Ascending aorta (tissue), 2 donors: ENCODE data around the gene PODNL1. TPM values are rescaled to one million over a fixed set of nuclear protein-coding genes. Genes with fewer than 3 reads are reported as not detected.

Experiments used
- DNase-seq, 2 donors: peaks; one replicate each; pipeline ENCODE4 v3.0.0-alpha.2; 2019; ENCODE audit warnings: low spot score in 2 of 2
- H3K27ac ChIP-seq, 2 donors: fragments of 200-600 bp; sonication (generic); one replicate each; pipeline ENCODE4 v1.5.1; 2016 to 2017; ENCODE audit warnings: mild to moderate bottlenecking in 1 of 2
- H3K27me3 ChIP-seq: fragments of 200-600 bp; sonication (generic); one replicate; pipeline ENCODE4 v1.5.1; 2017
- H3K36me3 ChIP-seq, 2 donors: fragments of 200-600 bp; sonication (generic); one replicate each; pipeline ENCODE4 v1.5.1; 2016
- H3K4me1 ChIP-seq, 2 donors: fragments of 200-600 bp; sonication (generic); one replicate each; pipeline ENCODE4 v1.5.1; 2016 to 2017; ENCODE audit warnings: mild to moderate bottlenecking in 1 of 2
- H3K4me3 ChIP-seq, 2 donors: fragments of 200-600 bp; sonication (generic); one replicate each; pipeline ENCODE4 v1.5.1; 2016 to 2017; ENCODE audit warnings: mild to moderate bottlenecking in 1 of 2
- H3K9me3 ChIP-seq, 2 donors: fragments of 200-600 bp; sonication (generic); one replicate each; pipeline ENCODE4 v1.5.1; 2016
- intact Hi-C: fragments of 100-400 bp; cut with DNase I; formaldehyde crosslinking; loops from one replicate; pipeline ENCODE4 v1.15.1; 2023
- total RNA-seq: library from RNA; depleted of rRNA; stranded (reverse); fragments of >200 nt; gene quantifications from one replicate; pipeline ENCODE4 v1.1.0, GENCODE V29; 2016
- TF ChIP-seq, protein P1 (sequence below), 3 experiments: fragments of 200-600 bp in 2 of 3; fragments of 450-650 bp in 1 of 3; sonication (generic) in 2 of 3; IDR thresholded peaks; one replicate each; pipeline ENCODE4 v1.5.1; 2016 to 2019; ENCODE audit warnings: antibody characterized with exemption in 3 of 3, mild to moderate bottlenecking in 1 of 3, moderate library complexity in 1 of 3

The PODNL1 gene
- total RNA-seq, 1 donor from 2014 or later = 12.9 TPM

DNA sequence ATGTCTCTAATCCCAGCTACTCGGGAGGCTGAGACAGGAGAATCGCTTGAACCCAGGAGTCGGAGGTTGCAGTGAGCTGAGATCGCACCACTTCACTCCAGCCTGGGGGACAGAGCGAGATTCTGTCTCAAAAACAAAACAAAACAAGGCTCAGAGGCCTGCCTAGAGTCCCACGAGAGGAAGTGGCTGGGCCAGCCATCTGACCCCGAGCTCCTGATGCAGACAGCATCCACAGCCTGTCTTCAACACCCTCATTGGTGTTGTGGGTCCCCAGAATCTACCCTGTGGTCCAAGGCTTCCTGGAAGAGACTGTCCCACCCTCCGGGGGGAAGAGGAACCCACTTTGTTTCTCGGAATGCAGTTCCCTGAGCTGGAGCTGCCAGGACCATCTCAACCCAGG lies 43.2 kb upstream of the PODNL1 start:
- no peak overlapping the region for H3K4me3 ChIP-seq
- TF ChIP-seq, protein P1, sequence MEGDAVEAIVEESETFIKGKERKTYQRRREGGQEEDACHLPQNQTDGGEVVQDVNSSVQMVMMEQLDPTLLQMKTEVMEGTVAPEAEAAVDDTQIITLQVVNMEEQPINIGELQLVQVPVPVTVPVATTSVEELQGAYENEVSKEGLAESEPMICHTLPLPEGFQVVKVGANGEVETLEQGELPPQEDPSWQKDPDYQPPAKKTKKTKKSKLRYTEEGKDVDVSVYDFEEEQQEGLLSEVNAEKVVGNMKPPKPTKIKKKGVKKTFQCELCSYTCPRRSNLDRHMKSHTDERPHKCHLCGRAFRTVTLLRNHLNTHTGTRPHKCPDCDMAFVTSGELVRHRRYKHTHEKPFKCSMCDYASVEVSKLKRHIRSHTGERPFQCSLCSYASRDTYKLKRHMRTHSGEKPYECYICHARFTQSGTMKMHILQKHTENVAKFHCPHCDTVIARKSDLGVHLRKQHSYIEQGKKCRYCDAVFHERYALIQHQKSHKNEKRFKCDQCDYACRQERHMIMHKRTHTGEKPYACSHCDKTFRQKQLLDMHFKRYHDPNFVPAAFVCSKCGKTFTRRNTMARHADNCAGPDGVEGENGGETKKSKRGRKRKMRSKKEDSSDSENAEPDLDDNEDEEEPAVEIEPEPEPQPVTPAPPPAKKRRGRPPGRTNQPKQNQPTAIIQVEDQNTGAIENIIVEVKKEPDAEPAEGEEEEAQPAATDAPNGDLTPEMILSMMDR (IDR thresholded peaks at IDR 0.05) = no peak
- no peak overlapping the region for H3K27ac ChIP-seq
- peaks cover 6 to 20% of the 10 kb centered on the region in 2 donors for H3K4me1 ChIP-seq
- no peak for DNase-seq
- H3K27me3 ChIP-seq = no peaks in the 10 kb centered on the region
- intact Hi-C loops = no loop called here
- peaks cover 0 to 6% of the 10 kb centered on the region in 2 donors for H3K36me3 ChIP-seq
- H3K9me3 ChIP-seq = no peaks in the 10 kb centered on the region

DNA sequence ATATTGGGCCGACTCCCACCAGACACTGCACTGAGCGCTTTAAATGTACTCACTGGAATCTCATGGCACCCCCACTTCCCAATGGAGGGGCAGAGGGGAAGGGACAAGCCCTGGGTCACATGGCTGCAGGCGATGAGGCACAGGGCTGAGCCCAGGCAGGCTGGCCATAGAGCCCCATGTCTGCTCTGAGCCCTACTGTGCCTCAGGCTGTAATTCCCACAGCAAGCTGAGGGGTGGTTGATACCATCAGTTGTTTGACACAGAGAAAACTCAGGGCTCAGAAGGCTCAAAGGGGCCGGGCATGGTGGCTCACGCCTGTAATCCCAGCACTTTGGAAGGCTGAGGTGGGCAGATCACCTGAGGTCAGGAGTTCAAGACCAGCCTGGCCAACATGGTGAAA lies 42.8 kb upstream of the PODNL1 start:
- H3K4me1 ChIP-seq = peaks cover 4 to 18% of the 10 kb centered on the region in 2 donors
- H3K27ac ChIP-seq = no peak overlapping the region
- TF ChIP-seq, protein P1 (IDR thresholded peaks at IDR 0.05) = no peak
- DNase-seq = no peak
- no peaks in the 10 kb centered on the region for H3K9me3 ChIP-seq
- peaks cover 0 to 6% of the 10 kb centered on the region in 2 donors for H3K36me3 ChIP-seq
- intact Hi-C loops = no loop called here
- H3K4me3 ChIP-seq = no peak overlapping the region
- no peaks in the 10 kb centered on the region for H3K27me3 ChIP-seq

DNA sequence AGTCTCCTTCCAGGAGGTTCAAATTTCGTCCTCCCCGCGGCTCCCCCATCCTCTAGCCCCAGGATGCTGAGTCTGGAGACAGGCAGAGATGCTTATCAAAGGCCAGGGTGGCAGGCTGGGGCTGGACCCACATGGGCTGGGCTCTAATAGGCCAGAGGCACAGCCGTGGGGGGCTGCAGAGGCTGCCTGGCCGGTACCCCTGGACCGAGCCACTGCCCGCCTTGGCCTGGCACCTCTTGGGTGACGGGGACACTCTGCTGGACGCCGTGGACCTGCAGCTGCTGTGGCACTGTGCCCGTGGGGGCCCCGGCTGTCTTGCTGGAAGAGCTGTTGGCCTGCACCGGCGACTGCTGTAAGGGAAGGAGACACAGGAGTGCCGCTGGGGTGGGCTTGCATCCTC lies 42.1 kb upstream of the PODNL1 start:
- Histone ChIP-seq H3K4me1 (peaks cover 4 to 18% of the 10 kb centered on the region in 2 donors), H3K4me3 (no peak overlapping the region), H3K27ac (no peak overlapping the region), H3K36me3 (peaks cover 0 to 6% of the 10 kb centered on the region in 2 donors), H3K27me3 (no peaks in the 10 kb centered on the region), H3K9me3 (no peaks in the 10 kb centered on the region)
- intact Hi-C loops = no loop called here
- DNase-seq = no peak
- TF ChIP-seq, protein P1 (IDR thresholded peaks at IDR 0.05) = no peak

DNA sequence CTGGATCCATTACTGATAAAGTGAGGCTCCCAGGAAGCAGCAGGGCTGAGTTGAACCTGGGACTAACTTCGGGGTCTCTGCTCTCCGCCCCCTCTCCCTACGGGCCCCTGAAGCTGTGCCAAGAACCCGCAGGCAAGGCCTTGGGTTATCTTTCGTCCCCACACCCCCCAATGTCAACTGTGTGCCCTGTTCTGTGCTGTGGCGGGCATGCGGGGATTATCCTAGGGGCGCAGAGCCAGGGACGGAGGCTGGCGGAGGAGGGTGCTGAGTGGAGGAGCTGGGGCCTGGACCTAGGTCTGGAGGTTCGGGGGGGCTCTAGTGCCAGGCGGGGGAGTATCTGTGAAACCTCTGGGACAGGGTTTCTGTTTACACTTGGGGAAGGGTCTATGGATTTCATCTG lies 41.5 kb upstream of the PODNL1 start:
- Histone ChIP-seq H3K4me3 (no peak overlapping the region), H3K27ac (no peak overlapping the region), H3K9me3 (no peaks in the 10 kb centered on the region), H3K36me3 (peaks cover 0 to 6% of the 10 kb centered on the region in 2 donors), H3K27me3 (no peaks in the 10 kb centered on the region), H3K4me1 (peaks cover 4 to 18% of the 10 kb centered on the region in 2 donors)
- TF ChIP-seq, protein P1 (IDR thresholded peaks at IDR 0.05) = no peak
- intact Hi-C loops = loop anchor here (2.0 kb wide), 1 partner anchor 25 kb away; no protein-coding TSS in a partner anchor
- no peak for DNase-seq

DNA sequence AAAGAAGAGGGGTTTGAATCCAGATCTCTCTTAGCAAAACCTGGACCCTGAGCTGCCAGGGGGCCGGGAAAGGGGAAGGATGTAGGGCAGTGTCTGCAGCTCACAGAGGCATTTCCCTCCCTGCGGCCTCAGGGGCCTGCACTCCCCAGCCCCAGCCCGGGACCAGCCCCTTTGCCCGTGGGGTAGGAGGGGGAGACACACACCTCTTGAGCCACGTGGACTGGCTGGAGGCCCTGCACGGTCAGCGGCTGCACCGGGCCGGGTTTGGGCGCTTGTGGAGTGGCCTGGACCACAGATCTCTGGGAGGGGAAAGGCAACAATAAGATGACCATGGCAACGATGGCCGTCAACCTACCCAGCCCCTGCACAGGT lies 41.0 kb upstream of the PODNL1 start:
- H3K27me3 ChIP-seq = no peaks in the 10 kb centered on the region

More for the DNA sequence above, 41.0 kb upstream of the PODNL1 start:
- TF ChIP-seq, protein P1 (IDR thresholded peaks at IDR 0.05) = no peak
- intact Hi-C loops = loop anchor here (2.0 kb wide), 1 partner anchor 26 kb away; no protein-coding TSS in a partner anchor
- peaks cover 4 to 18% of the 10 kb centered on the region in 2 donors for H3K4me1 ChIP-seq
- no peak for DNase-seq
- peaks cover 0 to 6% of the 10 kb centered on the region in 2 donors for H3K36me3 ChIP-seq
- peak overlapping the region; percentile 58 to 75 for H3K4me3 ChIP-seq
- no peaks in the 10 kb centered on the region for H3K9me3 ChIP-seq
- H3K27ac ChIP-seq = peak overlapping the region; percentile 40 to 59
